Vagina (tissue), 2 donors: ENCODE measurements around the gene LCMT1.

Experiments used
- POLR2A ChIP-seq, 2 donors: fragments of 450-650 bp; IDR thresholded peaks; one replicate each; pipeline ENCODE4 v1.6.1; 2017; ENCODE audit warnings: antibody characterized with exemption in 2 of 2, mild to moderate bottlenecking in 2 of 2, moderate library complexity in 2 of 2
- TF ChIP-seq, protein P1 (sequence below), 3 experiments: fragments of 450-650 bp in 2 of 3; fragments of 200-600 bp in 1 of 3; sonication (generic) in 1 of 3; IDR thresholded peaks; one replicate each; pipeline ENCODE4 v1.5.1; 2017 to 2019; ENCODE audit warnings: antibody characterized with exemption in 3 of 3, mild to moderate bottlenecking in 2 of 3, moderate library complexity in 2 of 3

- TF ChIP-seq, protein P1, sequence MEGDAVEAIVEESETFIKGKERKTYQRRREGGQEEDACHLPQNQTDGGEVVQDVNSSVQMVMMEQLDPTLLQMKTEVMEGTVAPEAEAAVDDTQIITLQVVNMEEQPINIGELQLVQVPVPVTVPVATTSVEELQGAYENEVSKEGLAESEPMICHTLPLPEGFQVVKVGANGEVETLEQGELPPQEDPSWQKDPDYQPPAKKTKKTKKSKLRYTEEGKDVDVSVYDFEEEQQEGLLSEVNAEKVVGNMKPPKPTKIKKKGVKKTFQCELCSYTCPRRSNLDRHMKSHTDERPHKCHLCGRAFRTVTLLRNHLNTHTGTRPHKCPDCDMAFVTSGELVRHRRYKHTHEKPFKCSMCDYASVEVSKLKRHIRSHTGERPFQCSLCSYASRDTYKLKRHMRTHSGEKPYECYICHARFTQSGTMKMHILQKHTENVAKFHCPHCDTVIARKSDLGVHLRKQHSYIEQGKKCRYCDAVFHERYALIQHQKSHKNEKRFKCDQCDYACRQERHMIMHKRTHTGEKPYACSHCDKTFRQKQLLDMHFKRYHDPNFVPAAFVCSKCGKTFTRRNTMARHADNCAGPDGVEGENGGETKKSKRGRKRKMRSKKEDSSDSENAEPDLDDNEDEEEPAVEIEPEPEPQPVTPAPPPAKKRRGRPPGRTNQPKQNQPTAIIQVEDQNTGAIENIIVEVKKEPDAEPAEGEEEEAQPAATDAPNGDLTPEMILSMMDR (IDR thresholded peaks at IDR 0.05): no peak
- TF ChIP-seq POLR2A (IDR thresholded peaks at IDR 0.05): no peak
Observed at GRCh38 chr16:25081702-25082101, 29.8 kb upstream of the LCMT1 start.
